NCI-H2107 (cell line): ENCODE data around the gene ARL6IP4.

Source experiments
- DNase-seq: peaks from one replicate; lab custom pipeline; 2025; lab: John Stamatoyannopoulos, UW

The ARL6IP4 gene

GRCh38 chr12:122978507-122978955, 1.9 kb upstream of the ARL6IP4 start:
- no peak for DNase-seq

DNA sequence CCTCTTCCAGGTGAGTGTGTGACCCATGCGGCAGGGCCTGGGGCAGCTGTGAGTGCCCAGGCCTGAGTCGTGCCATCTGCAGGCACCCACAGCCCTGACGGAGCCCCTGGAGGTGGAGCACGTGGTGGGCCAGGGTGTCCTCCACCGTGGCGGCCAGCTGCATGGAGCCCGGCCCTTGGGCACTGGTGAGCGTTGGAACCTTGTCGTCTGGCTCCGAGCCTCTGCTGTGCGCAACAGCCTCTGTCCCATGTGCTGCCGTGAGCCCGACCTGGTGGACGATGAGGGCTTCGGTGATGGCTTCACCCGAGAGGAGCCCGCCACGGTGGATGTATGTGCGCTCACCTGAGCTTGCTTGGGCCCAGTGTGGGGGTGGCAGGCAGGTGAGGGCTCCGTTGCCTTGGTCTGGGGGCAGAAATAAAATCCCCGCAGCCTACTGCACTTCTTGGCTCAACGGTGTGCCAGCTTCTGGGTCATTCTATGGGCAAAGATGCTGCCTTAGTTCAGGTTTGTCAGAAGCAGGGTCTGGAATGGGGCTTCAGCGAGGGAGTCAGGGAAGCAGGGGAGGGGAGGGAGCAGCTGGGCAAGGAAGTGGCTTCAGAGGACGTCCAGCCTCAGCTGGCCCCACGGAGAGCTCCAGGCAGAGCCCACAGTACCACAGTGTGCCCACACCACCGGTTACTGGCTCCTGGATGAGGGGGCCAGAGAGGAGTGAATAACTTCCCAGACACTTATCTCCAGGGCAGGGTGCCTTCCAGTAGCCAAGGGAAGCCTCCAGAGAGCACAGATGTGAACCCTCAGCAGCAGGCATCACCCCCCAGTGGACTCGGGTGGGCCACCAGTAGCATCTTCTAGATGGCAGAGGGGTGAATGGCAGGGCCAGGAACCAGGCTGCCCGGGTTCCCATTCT, 1.2 kb upstream of the ARL6IP4 start:
- no peak for DNase-seq

DNA sequence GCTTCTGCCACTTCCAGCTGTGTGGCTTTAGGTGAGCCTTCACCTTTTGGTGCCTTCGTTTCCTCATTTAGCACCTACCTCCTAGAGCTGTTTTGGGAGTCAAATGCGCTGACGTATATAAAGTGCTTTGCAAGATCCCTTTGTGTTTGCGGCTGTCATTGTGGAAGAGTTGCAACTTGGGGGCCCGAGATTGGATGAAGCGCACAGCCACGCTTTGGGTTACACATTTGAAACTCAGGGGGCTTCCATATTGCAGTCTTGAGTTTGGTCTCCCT, 636 bp upstream of the ARL6IP4 start:
- no peak for DNase-seq

DNA sequence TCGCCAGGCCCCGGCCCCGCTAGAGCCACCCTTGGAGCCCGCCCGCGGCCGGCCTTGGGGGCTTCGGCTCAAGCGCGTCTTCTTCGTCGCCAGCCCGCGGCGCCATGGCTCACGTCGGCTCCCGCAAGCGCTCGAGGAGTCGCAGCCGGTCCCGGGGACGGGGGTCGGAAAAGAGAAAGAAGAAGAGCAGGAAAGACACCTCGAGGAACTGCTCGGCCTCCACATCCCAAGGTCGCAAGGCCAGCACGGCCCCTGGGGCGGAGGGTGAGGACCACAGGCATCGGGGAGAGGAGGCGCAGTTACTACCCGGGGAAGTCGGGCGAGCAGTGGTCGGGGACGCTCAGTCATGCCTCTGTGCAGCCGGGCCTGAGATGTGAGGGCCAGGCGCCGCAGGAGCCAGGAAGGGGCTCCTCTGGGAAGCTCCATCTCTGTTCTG, 573 bp downstream of the ARL6IP4 start:
- no peak for DNase-seq

- no peak for DNase-seq
Observed at GRCh38 chr12:122981587-122982476, 1.4 kb downstream of the ARL6IP4 start.

- no peak for DNase-seq
Observed at GRCh38 chr12:122982477-122982815, 2.0 kb downstream of the ARL6IP4 start.

GRCh38 chr12:122982963-122983788, 2.7 kb downstream of the ARL6IP4 start:
- DNase-seq: no peak

- no peak for DNase-seq
Observed at GRCh38 chr12:122983789-122984515, 3.5 kb downstream of the ARL6IP4 start.

DNA sequence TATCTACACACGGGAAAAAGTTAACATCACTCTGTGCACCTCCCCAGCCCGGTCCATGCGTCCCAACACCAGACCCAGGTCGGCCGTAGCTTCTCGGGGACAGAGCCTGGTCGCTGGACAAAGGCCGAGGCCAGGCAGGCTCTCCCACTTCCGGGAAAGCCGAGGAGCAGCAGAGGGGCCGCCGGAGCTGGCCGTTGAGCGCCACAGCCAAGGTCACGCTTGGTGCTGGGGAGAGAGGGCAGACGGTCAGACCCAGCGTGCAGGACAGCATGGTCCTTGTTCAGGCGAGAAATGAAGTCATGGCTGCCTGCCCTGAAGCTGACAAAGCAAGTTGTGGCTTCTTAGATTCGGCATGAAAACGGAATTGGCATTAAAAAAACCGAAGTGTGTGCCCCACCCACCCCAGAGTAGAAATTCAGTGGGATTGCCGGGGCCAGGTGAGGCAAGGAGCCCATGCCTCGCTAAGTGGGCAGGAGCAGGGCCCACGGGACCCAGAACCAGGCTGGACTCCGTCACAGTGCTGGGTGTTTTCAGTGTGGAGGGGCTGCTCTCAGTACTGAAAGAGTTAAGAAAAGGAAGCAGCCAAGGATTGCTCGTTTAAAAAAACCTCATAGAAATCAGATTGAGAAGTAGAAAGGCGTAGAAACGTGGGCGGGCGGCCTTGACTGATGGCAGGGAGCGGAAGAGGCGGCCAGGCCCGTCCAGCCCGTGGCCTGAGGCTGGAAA, 4.3 kb downstream of the ARL6IP4 start:
- no peak for DNase-seq

DNA sequence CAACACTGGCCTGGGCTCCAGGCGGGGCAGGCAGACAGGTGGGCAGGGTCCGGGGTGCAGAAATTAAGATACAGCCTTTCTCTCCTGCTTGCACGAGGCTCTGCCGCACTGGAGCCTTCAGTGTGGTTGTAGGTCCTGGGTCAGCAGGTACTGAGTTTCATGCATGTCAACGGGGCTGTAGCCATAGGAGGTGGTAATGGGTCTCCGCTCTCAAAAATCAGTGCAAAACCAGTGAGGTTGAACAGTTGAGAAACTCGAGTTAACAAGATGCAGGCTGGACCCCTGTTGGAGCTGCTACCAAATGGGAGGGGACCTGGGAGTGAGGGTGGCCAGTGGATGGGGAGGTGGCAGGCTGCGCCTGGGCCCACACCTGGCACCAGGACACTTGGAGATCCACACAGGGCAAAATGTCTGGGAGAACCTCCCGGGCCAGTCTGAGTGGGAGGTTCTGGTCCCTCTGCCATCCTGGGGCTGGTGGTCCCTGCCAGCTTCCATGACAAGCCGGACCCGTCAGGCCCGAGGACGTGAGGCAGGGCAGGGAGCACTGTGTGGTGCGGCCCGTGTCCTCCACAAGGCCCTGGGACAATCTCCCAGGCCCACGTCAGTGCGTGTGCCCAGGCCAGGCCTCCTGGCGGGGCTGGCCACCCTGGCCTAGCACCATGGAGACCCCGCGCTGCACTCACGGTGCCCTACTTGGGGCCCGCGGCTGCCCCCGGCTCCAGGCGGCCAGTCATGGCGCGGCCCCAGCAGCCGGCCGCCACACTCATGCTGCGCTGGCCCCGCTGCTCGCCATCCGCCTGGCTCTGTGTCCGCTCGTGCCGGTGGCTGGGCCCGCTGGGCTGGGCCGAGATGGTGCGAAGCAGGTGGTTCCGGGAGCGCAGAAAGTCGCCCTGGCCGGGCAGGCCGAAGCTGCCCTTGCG, 5.1 kb downstream of the ARL6IP4 start:
- DNase-seq: no peak

- no peak for DNase-seq
Observed at GRCh38 chr12:122986258-122986871, 5.9 kb downstream of the ARL6IP4 start.

GRCh38 chr12:122987086-122987951, 6.8 kb downstream of the ARL6IP4 start:
- DNase-seq: no peak

GRCh38 chr12:122988036-122988435, 7.6 kb downstream of the ARL6IP4 start:
- DNase-seq: no peak

DNA sequence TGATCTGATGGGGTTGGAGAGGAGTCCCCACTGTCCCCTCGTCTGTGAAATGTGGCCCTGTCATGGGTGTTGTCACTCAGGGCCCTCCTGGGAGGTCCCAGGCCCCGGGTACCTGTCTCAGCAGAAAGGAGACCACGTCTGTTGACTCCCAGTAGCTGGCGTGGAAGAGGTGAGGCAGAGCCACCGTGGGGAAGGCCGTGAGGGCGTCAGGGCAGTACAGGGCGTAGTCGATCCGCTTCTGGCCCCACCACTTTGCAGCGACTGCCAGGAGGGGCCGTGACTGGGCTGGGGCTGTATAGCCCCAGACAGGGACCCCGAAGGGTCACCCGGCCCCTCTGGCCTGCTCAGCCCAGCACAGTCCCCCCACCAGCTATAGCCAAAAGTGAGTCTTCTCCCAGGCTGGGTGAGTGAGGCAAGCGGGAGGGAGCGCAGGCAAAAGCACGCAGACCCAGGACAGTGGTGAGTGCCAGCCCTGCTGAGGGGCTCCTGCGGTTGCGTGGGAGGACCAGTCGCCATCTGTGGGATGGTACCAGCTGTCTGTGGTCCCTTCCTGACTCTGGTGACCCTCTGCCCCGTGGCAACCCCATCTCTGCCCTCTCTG, 8.2 kb downstream of the ARL6IP4 start:
- no peak for DNase-seq

DNA sequence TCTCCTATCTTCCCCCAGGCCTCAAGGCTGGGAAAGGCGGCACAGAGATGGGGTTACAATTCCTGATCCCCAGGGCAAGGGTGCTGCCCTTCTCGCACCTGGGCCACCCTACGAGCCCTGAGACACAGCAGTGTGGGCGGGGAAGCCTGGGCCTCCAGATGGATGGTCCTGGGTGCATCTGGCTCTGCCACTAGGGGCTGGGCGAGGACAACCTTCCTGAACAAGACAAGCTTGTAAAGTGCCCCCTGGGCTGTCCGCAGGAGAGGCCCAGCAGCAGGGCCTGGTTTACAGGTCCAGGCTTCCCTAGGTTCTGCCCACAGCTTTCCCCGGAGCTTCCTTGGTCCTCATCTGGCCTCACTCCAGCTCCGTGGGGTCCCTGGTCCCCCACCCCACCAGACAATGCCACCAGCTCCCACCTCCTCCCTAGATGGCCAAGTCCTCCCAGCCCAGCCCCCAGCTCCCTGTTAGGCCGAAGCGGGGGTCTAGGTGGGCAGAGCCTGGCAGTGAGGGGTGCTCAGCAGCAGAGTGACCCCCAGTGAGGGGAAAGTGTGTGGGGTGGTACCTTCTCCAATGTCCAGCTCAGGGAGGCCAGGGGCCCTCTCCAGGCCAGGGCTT, 8.9 kb downstream of the ARL6IP4 start:
- DNase-seq: no peak

- DNase-seq: no peak
Observed at GRCh38 chr12:122989874-122990419, 9.5 kb downstream of the ARL6IP4 start.

DNA sequence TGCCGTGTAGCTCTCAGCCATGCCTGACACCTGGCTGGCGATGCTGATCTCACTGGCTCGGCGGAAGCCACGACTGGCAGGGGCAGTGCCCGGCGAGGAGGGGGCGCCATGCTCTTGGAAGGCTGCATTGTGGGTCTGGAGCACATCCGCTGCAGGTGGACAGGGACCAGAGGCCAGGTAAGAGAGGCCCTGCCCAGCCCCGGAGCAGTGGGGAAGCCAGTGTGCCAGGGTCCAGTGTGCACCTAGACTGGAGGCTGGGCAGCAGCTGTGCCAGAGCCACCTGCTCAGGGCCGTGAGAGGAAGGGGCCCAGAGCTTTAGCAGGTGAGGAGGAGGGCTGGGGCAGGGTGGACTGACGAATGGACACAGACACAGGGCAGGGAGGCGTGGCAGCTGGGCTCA, 10.1 kb downstream of the ARL6IP4 start:
- DNase-seq: no peak
